Keratinocyte (primary cell): ENCODE measurements around the gene GABRB1. TPM values are rescaled to one million over a fixed set of nuclear protein-coding genes. Genes with fewer than 3 reads are reported as not detected.

ENCODE experiments used
- DNase-seq: peaks from one replicate; pipeline ENCODE4 v3.0.0-alpha.2; 2011; ENCODE audit warnings: low read depth, missing footprints, low spot score
- FAIRE-seq: peaks from 2 replicates; lab custom pipeline; 2011; peaks lifted over from hg19 to GRCh38; lab: Jason Lieb, UNC
- H2AFZ ChIP-seq: 2 replicates; pipeline ENCODE4 v1.6.0; 2012; ENCODE audit warnings: low read length, control low read depth, inconsistent platforms; ENCODE audit not compliant: control insufficient read depth
- H3K27ac ChIP-seq: 2 replicates; pipeline ENCODE4 v1.5.1; 2011; ENCODE audit warnings: low read length; ENCODE audit not compliant: control insufficient read depth, insufficient read depth
- H3K27me3 ChIP-seq: 3 replicates; pipeline ENCODE4 v1.6.0; 2011; ENCODE audit warnings: low read length; ENCODE audit not compliant: control insufficient read depth, insufficient read depth; ENCODE audit errors: extremely low read depth
- H3K36me3 ChIP-seq, 2 experiments: 2 replicates in 1 of 2; 3 replicates in 1 of 2; pipeline ENCODE4 v1.5.1; 2011; ENCODE audit warnings: low read length in 2 of 2, mild to moderate bottlenecking in 1 of 2; ENCODE audit not compliant: control insufficient read depth in 2 of 2, insufficient read depth in 2 of 2; ENCODE audit errors: extremely low read depth in 1 of 2
- H3K4me1 ChIP-seq: 3 replicates; pipeline ENCODE4 v1.5.1; 2011; ENCODE audit warnings: low read length; ENCODE audit not compliant: control insufficient read depth, insufficient read depth; ENCODE audit errors: extremely low read depth
- H3K4me2 ChIP-seq: 3 replicates; pipeline ENCODE4 v1.6.0; 2011; ENCODE audit warnings: low read depth, low read length; ENCODE audit not compliant: control insufficient read depth, insufficient read depth; ENCODE audit errors: extremely low read depth
- H3K4me3 ChIP-seq, 3 experiments: fragments of 200-600 bp in 1 of 3; sonication (generic) in 1 of 3; 2 replicates in 2 of 3; 3 replicates in 1 of 3; pipeline ENCODE4 v1.5.1; 2011 to 2016; ENCODE audit warnings: low read length in 3 of 3, mild to moderate bottlenecking in 3 of 3, control low read depth in 2 of 3, inconsistent platforms in 1 of 3, low read depth in 1 of 3, mixed read lengths in 1 of 3, mixed run types in 1 of 3, moderate library complexity in 1 of 3; ENCODE audit not compliant: control insufficient read depth in 2 of 3, insufficient read depth in 2 of 3; ENCODE audit errors: extremely low read depth in 1 of 3
- H3K79me2 ChIP-seq: 2 replicates; pipeline ENCODE4 v1.6.0; 2012; ENCODE audit warnings: low read length; ENCODE audit not compliant: control insufficient read depth, insufficient read depth
- H3K9ac ChIP-seq: 3 replicates; pipeline ENCODE4 v1.6.0; 2011; ENCODE audit warnings: low read length; ENCODE audit not compliant: control insufficient read depth, insufficient read depth; ENCODE audit errors: extremely low read depth
- H3K9me1 ChIP-seq: 3 replicates; pipeline ENCODE4 v1.6.0; 2011; ENCODE audit warnings: low read length; ENCODE audit not compliant: control insufficient read depth, insufficient read depth; ENCODE audit errors: extremely low read depth
- H3K9me3 ChIP-seq: 2 replicates; pipeline ENCODE4 v1.5.1; 2012; ENCODE audit warnings: low read depth, low read length; ENCODE audit not compliant: control insufficient read depth
- H4K20me1 ChIP-seq: 3 replicates; pipeline ENCODE4 v1.6.0; 2011; ENCODE audit warnings: low read length; ENCODE audit not compliant: control insufficient read depth, insufficient read depth; ENCODE audit errors: extremely low read depth
- CTCF ChIP-seq, 3 experiments: IDR thresholded peaks in 1 of 3; conservative IDR thresholded peaks in 1 of 3; optimal IDR thresholded peaks in 1 of 3; 2 replicates in 2 of 3; 3 replicates in 1 of 3; pipeline versions ENCODE3 to v1.5.1; 2011; ENCODE audit warnings: low read length in 3 of 3, mild to moderate bottlenecking in 3 of 3, moderate library complexity in 2 of 3, control low read depth in 1 of 3, inconsistent platforms in 1 of 3; ENCODE audit not compliant: insufficient read depth in 2 of 3; ENCODE audit errors: extremely low read depth in 1 of 3
- EZH2 ChIP-seq: IDR thresholded peaks from one replicate; pipeline ENCODE4 v1.6.1; 2012; ENCODE audit warnings: inconsistent platforms, mild to moderate bottlenecking, low read length, moderate library complexity
- dilution Hi-C: fragments of 300-500 bp; cut with MboI; formaldehyde crosslinking; loops from one replicate; pipeline ENCODE4 v1.7.0; 2020; ENCODE audit warnings: low sequenced_read_pairs; ENCODE audit not compliant: extremely low pct_ligation_motif_present
- polyA plus RNA-seq, 5 experiments: library from polyadenylated mRNA; depleted of rRNA in 3 of 5; stranded (reverse) in 3 of 5; stranded (forward) in 1 of 5; unstranded in 1 of 5; fragments of >200 nt; gene quantifications; 1 replicate in 1 of 5; 2 replicates in 3 of 5; 3 replicates in 1 of 5; pipeline versions ENCODE4 v1.2.1 to v1.2.3, GENCODE V29; 2011 to 2012; ENCODE audit warnings: missing spikeins in 2 of 5, low read depth in 1 of 5, low replicate concordance in 1 of 5

The GABRB1 gene
- polyA plus RNA-seq, 1 donor (not counting 4 experiments of a cell fraction or from before 2014, with no cell fraction given) = not detected

DNA sequence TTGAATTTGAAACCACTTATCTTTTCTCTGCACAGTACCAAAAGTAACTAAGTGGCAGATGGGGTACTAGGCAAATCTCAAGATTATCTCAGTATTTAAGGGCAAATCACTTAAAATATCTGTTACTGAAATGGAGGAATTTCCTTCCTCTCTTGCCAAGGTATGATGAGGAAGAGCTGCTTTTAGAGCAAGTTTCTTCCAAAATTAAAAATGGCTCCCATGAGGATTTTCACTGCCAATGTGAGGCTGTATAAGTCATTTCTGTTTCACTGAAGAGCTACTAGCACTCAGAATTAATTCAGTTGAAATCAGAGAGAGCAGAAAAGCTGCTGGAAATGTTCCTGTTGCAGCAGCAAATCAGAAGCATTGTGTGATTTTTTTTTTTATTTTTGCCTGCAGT lies 43.4 kb downstream of the GABRB1 start:
- dilution Hi-C loops = no loop called here
- Histone ChIP-seq H3K4me3 (no peak overlapping the region), H3K9me1 (no peaks in the 10 kb centered on the region), H3K36me3 (no peaks in the 10 kb centered on the region), H3K4me2 (no peak overlapping the region), H2AFZ (no peak overlapping the region), H4K20me1 (no peaks in the 10 kb centered on the region), H3K4me1 (peaks cover 12% of the 10 kb centered on the region), H3K27ac (no peak overlapping the region), H3K79me2 (no peaks in the 10 kb centered on the region), H3K9ac (no peak overlapping the region), H3K27me3 (no peaks in the 10 kb centered on the region), H3K9me3 (no peaks in the 10 kb centered on the region)
- TF ChIP-seq CTCF (optimal IDR thresholded peaks at IDR 0.05 in 1 of 3, IDR thresholded peaks at IDR 0.05 in 1 of 3, conservative IDR thresholded peaks at IDR 0.05 in 1 of 3; ENCODE audit: extremely low read depth in 1 of 3, insufficient read depth in 2 of 3, low read length in 3 of 3) (no peak), EZH2 (no peak)
- no peak for FAIRE-seq
- DNase-seq = no peak

DNA sequence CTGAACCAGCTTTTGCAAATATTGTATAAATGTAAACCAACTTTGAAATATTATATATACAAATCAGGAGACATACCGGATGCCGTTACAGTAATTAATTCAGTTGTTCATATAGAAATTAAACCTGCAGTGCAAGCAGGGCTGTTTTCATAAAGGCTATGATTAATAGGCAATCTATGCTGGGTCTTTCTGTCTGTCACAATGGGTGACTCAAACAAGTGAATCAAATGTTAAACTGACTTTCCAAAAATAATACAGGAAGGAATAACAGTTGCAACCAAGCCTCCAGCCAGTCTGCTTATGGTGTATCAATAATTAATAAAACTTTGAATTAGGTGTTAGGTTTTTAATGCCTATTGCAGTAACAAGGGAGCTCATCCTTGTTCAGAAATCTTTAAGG lies 43.9 kb downstream of the GABRB1 start:
- Histone ChIP-seq H3K9ac (no peak overlapping the region), H3K27ac (no peak overlapping the region), H3K27me3 (no peaks in the 10 kb centered on the region), H3K9me1 (no peaks in the 10 kb centered on the region), H3K79me2 (no peaks in the 10 kb centered on the region), H3K4me3 (no peak overlapping the region), H4K20me1 (no peaks in the 10 kb centered on the region), H3K4me1 (peaks cover 12% of the 10 kb centered on the region), H3K9me3 (no peaks in the 10 kb centered on the region), H2AFZ (no peak overlapping the region), H3K36me3 (no peaks in the 10 kb centered on the region), H3K4me2 (no peak overlapping the region)
- TF ChIP-seq CTCF (optimal IDR thresholded peaks at IDR 0.05 in 1 of 3, IDR thresholded peaks at IDR 0.05 in 1 of 3, conservative IDR thresholded peaks at IDR 0.05 in 1 of 3; ENCODE audit: extremely low read depth in 1 of 3, insufficient read depth in 2 of 3, low read length in 3 of 3) = no peak
- no peak for TF ChIP-seq EZH2
- FAIRE-seq (no peak), DNase-seq (no peak)
- dilution Hi-C loops = no loop called here
